IMR-90 (cell line): ENCODE data around the gene BANF1. TPM values are rescaled to one million over a fixed set of nuclear protein-coding genes. Genes with fewer than 3 reads are reported as not detected.

ENCODE experiments used
- ATAC-seq: fragments of 200-7000 bp; cut with Tn5 transposase; 2 replicates; pipeline ENCODE4 v1.9.1; 2020; ENCODE audit warnings: low read depth, mild to moderate bottlenecking, moderate library complexity
- BruUV-seq: library from RNA; stranded (reverse); fragments of 400-500 nt; replicated peaks from 2 replicates; lab custom pipeline; 2021; lab: Mats Ljungman, UMichigan
- CTCF ChIA-PET: fragments of 300-600 bp; formaldehyde crosslinking; extraction: SDS; loops from one replicate; lab custom pipeline; 2021; ENCODE audit warnings: antibody characterized with exemption; lab: Yijun Ruan, JAX
- POLR2A ChIA-PET: fragments of 300-600 bp; sonication (Branson Sonifier 250); formaldehyde crosslinking; loops from one replicate; lab custom pipeline; 2022; ENCODE audit warnings: antibody characterized with exemption; ENCODE audit not compliant: unreplicated experiment; lab: Charles Lee
- DNase-seq: peaks from one replicate; pipeline ENCODE4 v3.0.0; 2013
- H2AFZ ChIP-seq: replicated peaks from 2 replicates; pipeline ENCODE3; 2013; ENCODE audit warnings: low read length, mild to moderate bottlenecking; ENCODE audit not compliant: poor library complexity
- H2AK5ac ChIP-seq: 2 replicates; pipeline ENCODE4 v1.6.1; 2013; ENCODE audit warnings: low read depth, low read length, inconsistent platforms
- H2AK9ac ChIP-seq: replicated peaks from 2 replicates; pipeline ENCODE3; 2013; ENCODE audit warnings: mild to moderate bottlenecking, low read depth, low read length, moderate library complexity; ENCODE audit not compliant: poor library complexity
- H2BK120ac ChIP-seq: 2 replicates; pipeline ENCODE4 v1.6.1; 2013; ENCODE audit warnings: low read depth, low read length, inconsistent platforms
- H2BK15ac ChIP-seq: 3 replicates; pipeline ENCODE4 v1.6.1; 2013; ENCODE audit warnings: low read depth, low read length, inconsistent platforms
- H2BK20ac ChIP-seq: 2 replicates; pipeline ENCODE4 v1.6.1; 2013; ENCODE audit warnings: low read depth, mild to moderate bottlenecking, inconsistent platforms, low read length, moderate library complexity
- H2BK5ac ChIP-seq: 2 replicates; pipeline ENCODE4 v1.6.1; 2013; ENCODE audit warnings: mild to moderate bottlenecking, low read depth, low read length, inconsistent platforms; ENCODE audit not compliant: poor library complexity, severe bottlenecking
- H3K14ac ChIP-seq: replicated peaks from 2 replicates; pipeline ENCODE4 v1.6.1; 2013; ENCODE audit warnings: low read depth, low read length, inconsistent platforms
- H3K18ac ChIP-seq: 2 replicates; pipeline ENCODE4 v1.6.1; 2013; ENCODE audit warnings: low read depth, low read length, control low read depth
- H3K23ac ChIP-seq: 2 replicates; pipeline ENCODE4 v1.6.1; 2013; ENCODE audit warnings: low read depth, low read length, inconsistent platforms
- H3K27ac ChIP-seq: 2 replicates; pipeline ENCODE4 v1.5.1; 2013; ENCODE audit warnings: mild to moderate bottlenecking, control low read depth, low read length; ENCODE audit not compliant: insufficient read depth
- H3K27me3 ChIP-seq: 2 replicates; pipeline ENCODE4 v1.6.1; 2013; ENCODE audit warnings: low read length; ENCODE audit not compliant: control insufficient read depth, insufficient read depth
- H3K36me3 ChIP-seq: 2 replicates; pipeline ENCODE4 v1.6.1; 2013; ENCODE audit warnings: low read length, mixed read lengths; ENCODE audit not compliant: control insufficient read depth, insufficient read depth
- H3K4ac ChIP-seq: 2 replicates; pipeline ENCODE4 v1.6.1; 2013; ENCODE audit warnings: low read depth, low read length, inconsistent platforms
- H3K4me1 ChIP-seq: 2 replicates; pipeline ENCODE4 v1.6.1; 2013; ENCODE audit warnings: low read length, mixed read lengths; ENCODE audit not compliant: control insufficient read depth, insufficient read depth
- H3K4me2 ChIP-seq: 2 replicates; pipeline ENCODE4 v1.6.1; 2013; ENCODE audit warnings: low read depth, mild to moderate bottlenecking, control low read depth, low read length, moderate library complexity
- H3K4me3 ChIP-seq: 2 replicates; pipeline ENCODE4 v1.5.1; 2013; ENCODE audit warnings: low read depth, mild to moderate bottlenecking, control low read depth, low read length, moderate library complexity; ENCODE audit not compliant: insufficient read depth
- H3K56ac ChIP-seq: 2 replicates; pipeline ENCODE4 v1.6.1; 2013; ENCODE audit warnings: low read length, inconsistent platforms; ENCODE audit not compliant: insufficient read depth; ENCODE audit errors: extremely low read depth
- H3K79me1 ChIP-seq, 2 experiments: 2 replicates each; pipeline ENCODE4 v1.6.1; 2013; ENCODE audit warnings: low read length in 2 of 2, inconsistent platforms in 1 of 2, low read depth in 1 of 2
- H3K9ac ChIP-seq: 2 replicates; pipeline ENCODE4 v1.6.1; 2013; ENCODE audit warnings: low read depth, low read length, control low read depth
- H3K9me1 ChIP-seq: 2 replicates; pipeline ENCODE4 v1.6.1; 2013; ENCODE audit warnings: low read length, inconsistent platforms; ENCODE audit not compliant: insufficient read depth
- H3K9me3 ChIP-seq: 2 replicates; pipeline ENCODE4 v1.6.1; 2013; ENCODE audit warnings: low read length; ENCODE audit not compliant: control insufficient read depth, insufficient read depth
- H4K20me1 ChIP-seq: 2 replicates; pipeline ENCODE4 v1.6.1; 2013; ENCODE audit warnings: low read length, inconsistent platforms; ENCODE audit not compliant: insufficient read depth
- H4K5ac ChIP-seq: 2 replicates; pipeline ENCODE4 v1.6.1; 2013; ENCODE audit warnings: mild to moderate bottlenecking, low read depth, low read length, control low read depth
- H4K8ac ChIP-seq, 2 experiments: 2 replicates each; pipeline ENCODE4 v1.6.1; 2013; ENCODE audit warnings: low read depth in 2 of 2, low read length in 2 of 2, control low read depth in 1 of 2, inconsistent platforms in 1 of 2
- H4K91ac ChIP-seq: 2 replicates; pipeline ENCODE4 v1.6.1; 2013; ENCODE audit warnings: low read depth, low read length, inconsistent platforms; ENCODE audit not compliant: insufficient read depth
- CEBPB ChIP-seq: IDR thresholded peaks from 2 replicates; pipeline ENCODE4 v1.6.1; 2012; ENCODE audit warnings: low read depth, low read length, improper control_type of control experiment
- CHD1 ChIP-seq: IDR thresholded peaks from 2 replicates; pipeline ENCODE4 v1.6.1; 2012; ENCODE audit warnings: low read depth, low read length, improper control_type of control experiment
- FOS ChIP-seq: fragments of 150-350 bp; IDR thresholded peaks from 2 replicates; pipeline ENCODE4 v1.6.1; 2016; ENCODE audit warnings: low read depth, low read length
- MAZ ChIP-seq: IDR thresholded peaks from 2 replicates; pipeline ENCODE4 v1.6.1; 2012; ENCODE audit warnings: low read depth, mild to moderate bottlenecking, low read length, improper control_type of control experiment, moderate library complexity, borderline replicate concordance
- MXI1 ChIP-seq: IDR thresholded peaks from 2 replicates; pipeline ENCODE4 v1.6.1; 2012; ENCODE audit warnings: low read depth, mild to moderate bottlenecking, low read length, moderate library complexity, borderline replicate concordance
- NFE2L2 ChIP-seq: fragments of 150-350 bp; IDR thresholded peaks from 2 replicates; pipeline ENCODE4 v1.6.1; 2016; ENCODE audit warnings: low read depth, mild to moderate bottlenecking, low read length
- POLR2A ChIP-seq: IDR thresholded peaks from 2 replicates; pipeline ENCODE4 v1.6.1; 2012; ENCODE audit warnings: mild to moderate bottlenecking, low read depth, low read length
- RAD21 ChIP-seq: IDR thresholded peaks from 2 replicates; pipeline ENCODE4 v1.6.1; 2012; ENCODE audit warnings: low read length, improper control_type of control experiment
- RCOR1 ChIP-seq: IDR thresholded peaks from 2 replicates; pipeline ENCODE4 v1.6.1; 2012; ENCODE audit warnings: mild to moderate bottlenecking, low read length, improper control_type of control experiment; ENCODE audit not compliant: insufficient replicate concordance
- RFX5 ChIP-seq: IDR thresholded peaks from 2 replicates; pipeline ENCODE4 v1.8.0; 2012; ENCODE audit warnings: low read depth, mild to moderate bottlenecking, low read length, moderate library complexity
- SMC3 ChIP-seq: fragments of 150-350 bp; IDR thresholded peaks from 2 replicates; pipeline ENCODE4 v1.6.1; 2016; ENCODE audit warnings: low read depth, mild to moderate bottlenecking, antibody characterized with exemption, low read length, moderate library complexity
- WGBS, 2 experiments: methylation state at CpG; one replicate each; pipeline versions ENCODE4 v1.1.5 to v1.1.7; 2013; ENCODE audit warnings: missing lambda C conversion rate in 2 of 2; ENCODE audit not compliant: insufficient read length in 1 of 2; ENCODE audit errors: extremely low coverage in 2 of 2; 5-methylcytosine and 5-hydroxymethylcytosine counted together
- dilution Hi-C: fragments of 300-500 bp; cut with HindIII; formaldehyde crosslinking; loops from one replicate; pipeline ENCODE4 v1.14.3; 2018; ENCODE audit warnings: low sequenced_read_pairs; ENCODE audit not compliant: unreplicated experiment
- in situ Hi-C: fragments of 300-500 bp; cut with MboI; formaldehyde crosslinking; loops from 3 replicates; pipeline ENCODE4 v1.14.3; 2019; ENCODE audit warnings: low sequenced_read_pairs, inconsistent platforms, mixed read lengths
- intact Hi-C: fragments of 100-400 bp; cut with micrococcal nuclease; formaldehyde crosslinking; loops from 2 replicates; pipeline ENCODE4 v1.10.0; 2022
- polyA plus RNA-seq, 3 experiments: library from polyadenylated mRNA; depleted of rRNA; stranded (reverse); fragments of >200 nt; gene quantifications; 2 replicates each; pipeline ENCODE4 v1.2.3, GENCODE V29; 2012; ENCODE audit warnings: low replicate concordance in 1 of 3
- total RNA-seq: library from RNA; depleted of rRNA; stranded (reverse); fragments of >200 nt; gene quantifications from 2 replicates; pipeline ENCODE4 v1.2.3, GENCODE V29; 2012
- TF ChIP-seq, protein P1 (sequence below): conservative IDR thresholded peaks from 2 replicates; pipeline ENCODE4 v1.5.1; 2012; ENCODE audit warnings: mild to moderate bottlenecking, low read depth, low read length, improper control_type of control experiment
- TF ChIP-seq, protein P2 (sequence below): fragments of 150-350 bp; IDR thresholded peaks from 2 replicates; pipeline ENCODE4 v1.6.1; 2016; ENCODE audit warnings: low read depth, mild to moderate bottlenecking, low read length, moderate library complexity, borderline replicate concordance
- TF ChIP-seq, protein P3 (sequence below): fragments of 150-350 bp; IDR thresholded peaks from 2 replicates; pipeline ENCODE4 v1.6.1; 2017; ENCODE audit warnings: mild to moderate bottlenecking, antibody characterized with exemption, low read length, low read depth

BANF1 gene
- total and polyA plus RNA-seq, 2 of the 4 experiments (the other 2 are of a cell fraction) = 36.6 to 242 TPM

DNA sequence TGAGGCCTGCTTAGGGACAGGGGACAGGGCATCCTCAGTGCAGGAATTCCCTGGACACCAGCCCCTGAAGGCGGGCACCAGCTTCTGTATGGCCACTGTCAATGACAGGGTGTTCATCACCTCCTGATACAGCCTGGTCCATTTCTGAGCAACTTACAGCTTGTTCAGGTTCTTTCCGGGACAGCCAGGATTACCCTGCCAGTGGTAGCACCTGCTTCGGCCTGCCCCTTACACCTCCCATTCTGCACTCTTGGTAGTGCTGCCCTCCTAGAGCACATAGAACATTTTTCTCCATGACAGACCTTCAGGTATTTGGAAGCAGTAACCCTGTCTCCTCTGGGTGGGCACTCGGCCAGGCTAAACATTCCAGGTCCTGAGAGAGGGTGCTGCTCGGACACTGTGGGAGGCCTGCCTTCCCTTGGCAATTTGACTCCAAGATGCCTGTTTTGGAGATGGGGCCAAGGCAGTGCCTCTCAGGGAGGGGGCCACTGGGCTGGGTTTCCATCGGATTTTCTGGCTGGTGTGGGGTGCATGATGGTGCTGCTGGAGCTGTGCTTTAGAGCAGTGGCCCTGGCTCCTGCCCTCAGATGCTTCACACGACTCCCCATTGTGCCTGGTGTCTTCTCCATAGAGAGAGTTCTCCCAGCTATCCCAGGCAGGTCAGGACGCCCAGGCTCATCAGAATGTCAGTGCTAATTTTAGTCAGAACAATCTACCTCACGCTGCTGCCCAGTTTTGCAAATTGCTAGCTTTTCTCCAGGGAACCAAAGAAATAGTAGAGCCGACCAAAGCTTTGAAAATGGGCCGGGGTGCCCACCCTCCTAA is 45.5 kb downstream of the BANF1 start:
- TF ChIP-seq RAD21 = no peak
- no peak for TF ChIP-seq MXI1
- TF ChIP-seq SMC3 = no peak
- no peak for TF ChIP-seq CEBPB
- TF ChIP-seq POLR2A = no peak
- TF ChIP-seq, protein P1, sequence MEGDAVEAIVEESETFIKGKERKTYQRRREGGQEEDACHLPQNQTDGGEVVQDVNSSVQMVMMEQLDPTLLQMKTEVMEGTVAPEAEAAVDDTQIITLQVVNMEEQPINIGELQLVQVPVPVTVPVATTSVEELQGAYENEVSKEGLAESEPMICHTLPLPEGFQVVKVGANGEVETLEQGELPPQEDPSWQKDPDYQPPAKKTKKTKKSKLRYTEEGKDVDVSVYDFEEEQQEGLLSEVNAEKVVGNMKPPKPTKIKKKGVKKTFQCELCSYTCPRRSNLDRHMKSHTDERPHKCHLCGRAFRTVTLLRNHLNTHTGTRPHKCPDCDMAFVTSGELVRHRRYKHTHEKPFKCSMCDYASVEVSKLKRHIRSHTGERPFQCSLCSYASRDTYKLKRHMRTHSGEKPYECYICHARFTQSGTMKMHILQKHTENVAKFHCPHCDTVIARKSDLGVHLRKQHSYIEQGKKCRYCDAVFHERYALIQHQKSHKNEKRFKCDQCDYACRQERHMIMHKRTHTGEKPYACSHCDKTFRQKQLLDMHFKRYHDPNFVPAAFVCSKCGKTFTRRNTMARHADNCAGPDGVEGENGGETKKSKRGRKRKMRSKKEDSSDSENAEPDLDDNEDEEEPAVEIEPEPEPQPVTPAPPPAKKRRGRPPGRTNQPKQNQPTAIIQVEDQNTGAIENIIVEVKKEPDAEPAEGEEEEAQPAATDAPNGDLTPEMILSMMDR = no peak
- no peak for TF ChIP-seq MAZ
- TF ChIP-seq FOS = no peak
- TF ChIP-seq, protein P2, sequence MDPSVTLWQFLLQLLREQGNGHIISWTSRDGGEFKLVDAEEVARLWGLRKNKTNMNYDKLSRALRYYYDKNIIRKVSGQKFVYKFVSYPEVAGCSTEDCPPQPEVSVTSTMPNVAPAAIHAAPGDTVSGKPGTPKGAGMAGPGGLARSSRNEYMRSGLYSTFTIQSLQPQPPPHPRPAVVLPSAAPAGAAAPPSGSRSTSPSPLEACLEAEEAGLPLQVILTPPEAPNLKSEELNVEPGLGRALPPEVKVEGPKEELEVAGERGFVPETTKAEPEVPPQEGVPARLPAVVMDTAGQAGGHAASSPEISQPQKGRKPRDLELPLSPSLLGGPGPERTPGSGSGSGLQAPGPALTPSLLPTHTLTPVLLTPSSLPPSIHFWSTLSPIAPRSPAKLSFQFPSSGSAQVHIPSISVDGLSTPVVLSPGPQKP = no peak
- no peak for TF ChIP-seq NFE2L2
- no peak for TF ChIP-seq CHD1
- no peak for TF ChIP-seq RFX5
- TF ChIP-seq RCOR1 = no peak
- TF ChIP-seq, protein P3, sequence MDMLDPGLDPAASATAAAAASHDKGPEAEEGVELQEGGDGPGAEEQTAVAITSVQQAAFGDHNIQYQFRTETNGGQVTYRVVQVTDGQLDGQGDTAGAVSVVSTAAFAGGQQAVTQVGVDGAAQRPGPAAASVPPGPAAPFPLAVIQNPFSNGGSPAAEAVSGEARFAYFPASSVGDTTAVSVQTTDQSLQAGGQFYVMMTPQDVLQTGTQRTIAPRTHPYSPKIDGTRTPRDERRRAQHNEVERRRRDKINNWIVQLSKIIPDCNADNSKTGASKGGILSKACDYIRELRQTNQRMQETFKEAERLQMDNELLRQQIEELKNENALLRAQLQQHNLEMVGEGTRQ = no peak
- Histone ChIP-seq H2BK20ac (no peak overlapping the region), H4K20me1 (0 out of 2 replicates have a peak, but pooled peaks cover 2% of the 10 kb centered on the region), H3K9ac (no peak overlapping the region), H2BK120ac (no peak overlapping the region), H2BK5ac (no peak overlapping the region), H3K23ac (no peak overlapping the region), H3K36me3 (no peaks in the 10 kb centered on the region), H3K4me2 (no peak overlapping the region), H3K56ac (no peak overlapping the region), H3K4me3 (no peak overlapping the region), H3K9me3 (no peaks in the 10 kb centered on the region; the same call in 1 of the 2 replicates), H3K4me1 (peaks cover 6% of the 10 kb centered on the region), H4K8ac (no peak overlapping the region), H2AFZ (no peak overlapping the region), H3K9me1 (0 out of 2 replicates have a peak, but pooled peaks cover 7% of the 10 kb centered on the region), H3K18ac (no peak overlapping the region), H2AK5ac (no peak overlapping the region), H3K27me3 (peaks cover 27% of the 10 kb centered on the region; the same call in 1 of the 2 replicates), H4K91ac (no peak overlapping the region), H3K79me1 (peaks cover 0 to 15% of the 10 kb centered on the region in 2 experiments; a peak in 2 of 4 replicates), H3K27ac (no peak overlapping the region), H2AK9ac (no peak overlapping the region), H3K14ac (no peak overlapping the region), H2BK15ac (no peak overlapping the region), H4K5ac (no peak overlapping the region), H3K4ac (no peak overlapping the region)
- dilution Hi-C loops = no loop called here
- ChIA-PET POLR2A (no interaction called here), CTCF (no interaction called here)
- WGBS, 2 experiments = 84% methylated on average over 2 of the region's 11 CpGs; no CpG with 5 or more reads in 1 of the 2 experiments
- intact Hi-C loops = no loop called here
- no TSS peak for BruUV-seq
- DNase-seq (no peak), ATAC-seq (no peak)
- in situ Hi-C loops = no loop called here
